ENCODE measurements around the gene GORASP2. TPM values are rescaled to one million over a fixed set of nuclear protein-coding genes. Genes with fewer than 3 reads are reported as not detected.

The GORASP2 gene
- polyA plus RNA-seq, 3 donors: 34.5 to 51.2 (median 46.5) TPM

DNA sequence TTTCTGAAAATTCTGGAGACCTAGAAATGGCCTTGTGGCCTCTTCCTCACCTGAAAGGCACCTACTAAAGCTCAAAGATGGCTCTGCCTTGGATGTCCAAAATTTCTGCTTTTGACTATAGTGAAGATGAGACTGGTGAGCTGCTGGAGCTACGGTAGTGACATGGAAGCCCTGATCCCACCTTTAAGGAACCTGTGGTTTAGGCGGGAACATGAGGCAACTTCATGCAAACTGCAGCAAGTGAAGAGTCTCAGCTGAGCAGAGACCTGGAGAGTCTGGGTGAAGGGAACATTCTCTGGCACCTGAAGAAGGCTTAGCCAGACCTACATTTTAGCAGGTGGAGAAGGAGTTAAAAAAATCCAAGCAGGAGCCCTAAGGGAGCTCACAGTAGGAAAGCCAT lies 40.0 kb downstream of the GORASP2 start:
- Mint-ChIP-seq H3K36me3 (peaks cover 37 to 38% of the 10 kb centered on the region in 2 donors), H3K27me3 (ENCODE audit: low read depth in 3 of 3) (peaks cover 3 to 8% (median 4%) of the 10 kb centered on the region in 3 donors), H3K4me1 (peaks cover 13% of the 10 kb centered on the region), H3K27ac (peak overlapping the region in 1 of 7 donors; percentile 28), H3K9me3 (peaks cover 0 to under 1% (median 0%) of the 10 kb centered on the region in 7 donors), H3K4me3 (no peak overlapping the region)
- Histone ChIP-seq H4K20me1 (ENCODE audit: insufficient read depth, low read length) (no peaks in the 10 kb centered on the region), H3K4me3 (replicated peaks in 1 of 3; ENCODE audit: low read depth in 2 of 3, low read length in 3 of 3) (no peak overlapping the region), H3K27ac (ENCODE audit: low read depth in 1 of 2, low read length in 2 of 2) (no peak overlapping the region), H2AFZ (ENCODE audit: insufficient read depth, low read depth, low read length, poor library complexity, severe bottlenecking) (no peak overlapping the region), H3K9me3 (replicated peaks in 1 of 2; ENCODE audit: control insufficient read depth in 1 of 2, insufficient read depth in 1 of 2, low read length in 2 of 2) (no peaks in the 10 kb centered on the region), H3K79me2 (ENCODE audit: insufficient read depth, low read length) (no peaks in the 10 kb centered on the region), H3K36me3 (replicated peaks in 1 of 2; ENCODE audit: control insufficient read depth in 1 of 2, insufficient read depth in 2 of 2, low read length in 2 of 2) (peaks cover 36 to 41% of the 10 kb centered on the region in 2 donors), H3K9ac (ENCODE audit: insufficient read depth, low read length, poor library complexity, severe bottlenecking) (no peak overlapping the region), H3K4me1 (ENCODE audit: control insufficient read depth in 1 of 2, insufficient read depth in 2 of 2, low read length in 2 of 2) (peaks cover 5 to 11% of the 10 kb centered on the region in 2 donors), H3K27me3 (ENCODE audit: control insufficient read depth in 2 of 2, insufficient read depth in 2 of 2, low read length in 2 of 2) (peaks cover 0 to 1% of the 10 kb centered on the region in 2 donors), H3K4me2 (replicated peaks; ENCODE audit: extremely low read depth, low read length, poor library complexity, severe bottlenecking) (no peak overlapping the region)
- WGBS (ENCODE audit: insufficient coverage): 25% methylated on average over 2 of the region's 2 CpGs
- no peak for DNase-seq
- intact Hi-C loops (cut with micrococcal nuclease): no loop called here
- TF ChIP-seq, protein P1, sequence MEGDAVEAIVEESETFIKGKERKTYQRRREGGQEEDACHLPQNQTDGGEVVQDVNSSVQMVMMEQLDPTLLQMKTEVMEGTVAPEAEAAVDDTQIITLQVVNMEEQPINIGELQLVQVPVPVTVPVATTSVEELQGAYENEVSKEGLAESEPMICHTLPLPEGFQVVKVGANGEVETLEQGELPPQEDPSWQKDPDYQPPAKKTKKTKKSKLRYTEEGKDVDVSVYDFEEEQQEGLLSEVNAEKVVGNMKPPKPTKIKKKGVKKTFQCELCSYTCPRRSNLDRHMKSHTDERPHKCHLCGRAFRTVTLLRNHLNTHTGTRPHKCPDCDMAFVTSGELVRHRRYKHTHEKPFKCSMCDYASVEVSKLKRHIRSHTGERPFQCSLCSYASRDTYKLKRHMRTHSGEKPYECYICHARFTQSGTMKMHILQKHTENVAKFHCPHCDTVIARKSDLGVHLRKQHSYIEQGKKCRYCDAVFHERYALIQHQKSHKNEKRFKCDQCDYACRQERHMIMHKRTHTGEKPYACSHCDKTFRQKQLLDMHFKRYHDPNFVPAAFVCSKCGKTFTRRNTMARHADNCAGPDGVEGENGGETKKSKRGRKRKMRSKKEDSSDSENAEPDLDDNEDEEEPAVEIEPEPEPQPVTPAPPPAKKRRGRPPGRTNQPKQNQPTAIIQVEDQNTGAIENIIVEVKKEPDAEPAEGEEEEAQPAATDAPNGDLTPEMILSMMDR (IDR thresholded peaks at IDR 0.05): no peak

DNA sequence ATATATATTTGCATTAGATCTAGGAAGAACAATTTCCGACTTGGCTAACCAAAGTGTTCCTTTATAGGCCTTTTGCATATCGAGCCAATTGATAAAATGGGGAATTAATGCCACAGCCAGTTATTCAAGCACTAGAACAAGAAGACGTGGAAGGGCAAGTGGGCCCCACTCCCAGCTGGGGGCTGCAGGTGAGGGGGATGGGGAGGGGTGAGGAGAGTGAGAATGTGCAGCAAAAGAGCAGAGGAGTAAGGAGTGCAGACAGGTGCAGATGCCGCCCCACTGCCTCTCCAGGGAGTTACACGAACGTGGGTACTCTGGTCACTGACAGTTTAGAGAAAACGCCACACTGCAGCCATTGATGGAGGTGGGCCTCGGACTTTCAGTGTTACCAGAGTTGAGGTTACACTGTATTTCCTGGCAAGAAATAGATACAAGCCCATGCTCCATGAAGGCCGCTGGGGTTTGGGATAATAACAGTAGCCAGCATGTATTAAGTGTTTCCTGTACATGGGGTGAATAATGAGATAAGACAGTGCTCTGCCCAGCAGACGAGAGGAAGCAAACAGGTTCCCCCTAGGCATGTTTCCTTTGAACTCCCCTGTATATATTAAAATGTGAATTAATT lies 40.9 kb downstream of the GORASP2 start:
- no peak overlapping the region for H3K4me3 Mint-ChIP-seq
- H3K9me3 Mint-ChIP-seq: peaks cover 0 to 1% (median 0%) of the 10 kb centered on the region in 7 donors
- Histone ChIP-seq H3K4me3 (replicated peaks in 1 of 3; ENCODE audit: low read depth in 2 of 3, low read length in 3 of 3) (no peak overlapping the region), H3K9me3 (replicated peaks in 1 of 2; ENCODE audit: control insufficient read depth in 1 of 2, insufficient read depth in 1 of 2, low read length in 2 of 2) (no peaks in the 10 kb centered on the region), H3K4me2 (replicated peaks; ENCODE audit: extremely low read depth, low read length, poor library complexity, severe bottlenecking) (no peak overlapping the region), H3K27ac (ENCODE audit: low read depth in 1 of 2, low read length in 2 of 2) (no peak overlapping the region), H3K4me1 (ENCODE audit: control insufficient read depth in 1 of 2, insufficient read depth in 2 of 2, low read length in 2 of 2) (peaks cover 6 to 14% of the 10 kb centered on the region in 2 donors), H3K9ac (ENCODE audit: insufficient read depth, low read length, poor library complexity, severe bottlenecking) (no peak overlapping the region), H3K79me2 (ENCODE audit: insufficient read depth, low read length) (no peaks in the 10 kb centered on the region), H4K20me1 (ENCODE audit: insufficient read depth, low read length) (no peaks in the 10 kb centered on the region), H3K36me3 (replicated peaks in 1 of 2; ENCODE audit: control insufficient read depth in 1 of 2, insufficient read depth in 2 of 2, low read length in 2 of 2) (peaks cover 27 to 32% of the 10 kb centered on the region in 2 donors), H3K27me3 (ENCODE audit: control insufficient read depth in 2 of 2, insufficient read depth in 2 of 2, low read length in 2 of 2) (peaks cover 0 to 11% of the 10 kb centered on the region in 2 donors), H2AFZ (ENCODE audit: insufficient read depth, low read depth, low read length, poor library complexity, severe bottlenecking) (no peak overlapping the region)
- intact Hi-C loops (cut with micrococcal nuclease): loop anchor here (5.0 to 10.0 kb wide), 3 partner anchors 445 to 462 kb away; partner anchors contain the start of genes DCAF17 (in 1 of the 2) and METTL8 (in 1 of the 2)
- TF ChIP-seq, protein P1 (IDR thresholded peaks at IDR 0.05): no peak
- DNase-seq: no peak
- peaks cover 4 to 17% (median 8%) of the 10 kb centered on the region in 3 donors for H3K27me3 Mint-ChIP-seq (ENCODE audit: low read depth in 3 of 3)
- 72% methylated on average over 8 of the region's 10 CpGs for WGBS (ENCODE audit: insufficient coverage)
- peaks cover 29 to 34% of the 10 kb centered on the region in 2 donors for H3K36me3 Mint-ChIP-seq
- peaks cover 16% of the 10 kb centered on the region for H3K4me1 Mint-ChIP-seq
- no peak overlapping the region for H3K27ac Mint-ChIP-seq

Data from CD14-positive monocyte (primary cell).